ENCODE data around the gene HS6ST3.

The HS6ST3 gene

GRCh38 chr13:96198038-96198437, 108.1 kb downstream of the HS6ST3 start:
- no peak for DNase-seq (ENCODE audit: extremely low read depth in 1 of 2, low read depth in 1 of 2)

- no peak for DNase-seq (ENCODE audit: extremely low read depth in 1 of 2, low read depth in 1 of 2)
Measured at GRCh38 chr13:96199315-96199714, 109.4 kb downstream of the HS6ST3 start.

- DNase-seq (ENCODE audit: extremely low read depth in 1 of 2, low read depth in 1 of 2), result no peak
Measured at GRCh38 chr13:96200810-96201209, 110.9 kb downstream of the HS6ST3 start.

- DNase-seq (ENCODE audit: extremely low read depth in 1 of 2, low read depth in 1 of 2), result no peak
Measured at GRCh38 chr13:96202315-96202714, 112.4 kb downstream of the HS6ST3 start.

- no peak for DNase-seq (ENCODE audit: extremely low read depth in 1 of 2, low read depth in 1 of 2)
Measured at GRCh38 chr13:96203471-96203870, 113.6 kb downstream of the HS6ST3 start.

GRCh38 chr13:96214824-96215445, 125.0 kb downstream of the HS6ST3 start:
- no peak for DNase-seq (ENCODE audit: extremely low read depth in 1 of 2, low read depth in 1 of 2)

- DNase-seq (ENCODE audit: extremely low read depth in 1 of 2, low read depth in 1 of 2), result no peak
Measured at GRCh38 chr13:96216543-96216942, 126.6 kb downstream of the HS6ST3 start.

GRCh38 chr13:96218475-96218874, 128.6 kb downstream of the HS6ST3 start:
- DNase-seq (ENCODE audit: extremely low read depth in 1 of 2, low read depth in 1 of 2), result no peak

GRCh38 chr13:96221471-96221870, 131.6 kb downstream of the HS6ST3 start:
- no peak for DNase-seq (ENCODE audit: extremely low read depth in 1 of 2, low read depth in 1 of 2)

- DNase-seq (ENCODE audit: extremely low read depth in 1 of 2, low read depth in 1 of 2), result no peak
Measured at GRCh38 chr13:96223231-96223630, 133.3 kb downstream of the HS6ST3 start.

GRCh38 chr13:96229356-96229755, 139.4 kb downstream of the HS6ST3 start:
- DNase-seq (ENCODE audit: extremely low read depth in 1 of 2, low read depth in 1 of 2), result no peak

- DNase-seq (ENCODE audit: extremely low read depth in 1 of 2, low read depth in 1 of 2), result no peak
Measured at GRCh38 chr13:96238241-96238640, 148.3 kb downstream of the HS6ST3 start.

GRCh38 chr13:96238861-96239260, 149.0 kb downstream of the HS6ST3 start:
- DNase-seq (ENCODE audit: extremely low read depth in 1 of 2, low read depth in 1 of 2), result no peak

- DNase-seq (ENCODE audit: extremely low read depth in 1 of 2, low read depth in 1 of 2), result no peak
Measured at GRCh38 chr13:96243376-96243775, 153.5 kb downstream of the HS6ST3 start.

GRCh38 chr13:96248103-96248502, 158.2 kb downstream of the HS6ST3 start:
- no peak for DNase-seq (ENCODE audit: extremely low read depth in 1 of 2, low read depth in 1 of 2)

- no peak for DNase-seq (ENCODE audit: extremely low read depth in 1 of 2, low read depth in 1 of 2)
Measured at GRCh38 chr13:96248996-96249395, 159.1 kb downstream of the HS6ST3 start.

GRCh38 chr13:96252903-96253302, 163.0 kb downstream of the HS6ST3 start:
- no peak for DNase-seq (ENCODE audit: extremely low read depth in 1 of 2, low read depth in 1 of 2)

- no peak for DNase-seq (ENCODE audit: extremely low read depth in 1 of 2, low read depth in 1 of 2)
Measured at GRCh38 chr13:96273196-96273595, 183.3 kb downstream of the HS6ST3 start.

- DNase-seq (ENCODE audit: extremely low read depth in 1 of 2, low read depth in 1 of 2), result no peak
Measured at GRCh38 chr13:96274046-96274445, 184.1 kb downstream of the HS6ST3 start.

GRCh38 chr13:96279904-96280303, 190.0 kb downstream of the HS6ST3 start:
- no peak for DNase-seq (ENCODE audit: extremely low read depth in 1 of 2, low read depth in 1 of 2)

- no peak for DNase-seq (ENCODE audit: extremely low read depth in 1 of 2, low read depth in 1 of 2)
Measured at GRCh38 chr13:96284971-96285370, 195.1 kb downstream of the HS6ST3 start.

GRCh38 chr13:96285729-96286128, 195.8 kb downstream of the HS6ST3 start:
- no peak for DNase-seq (ENCODE audit: extremely low read depth in 1 of 2, low read depth in 1 of 2)

Measured in activated CD8-positive, alpha-beta memory T cell treated with anti-CD3 and anti-CD28 coated beads for 1 hour (primary cell).